Measurements from ENCODE around the gene SIVA1. TPM values are rescaled to one million over a fixed set of nuclear protein-coding genes. Genes with fewer than 3 reads are reported as not detected.

The SIVA1 gene
- total RNA-seq, 2 experiments from 2014 or later: 111 to 124 TPM

GRCh38 chr14:104714681-104715080 lies 38.3 kb upstream of the SIVA1 start:
- Mint-ChIP-seq H3K36me3 (ENCODE audit: low read depth) (peaks cover 28% of the 10 kb centered on the region), H3K27ac (no peak overlapping the region), H3K4me3 (no peak overlapping the region), H3K9me3 (no peaks in the 10 kb centered on the region), H3K4me1 (ENCODE audit: low read depth) (no peaks in the 10 kb centered on the region), H3K27me3 (no peaks in the 10 kb centered on the region)
- Histone ChIP-seq H3K36me3 (ENCODE audit: insufficient read depth, low read length) (peaks cover 58% of the 10 kb centered on the region), H3K27me3 (ENCODE audit: control insufficient read depth in 1 of 2, insufficient read depth in 2 of 2, low read length in 2 of 2) (no peaks in the 10 kb centered on the region), H3K9me3 (ENCODE audit: control insufficient read depth in 1 of 2, insufficient read depth in 1 of 2, low read length in 2 of 2) (no peaks in the 10 kb centered on the region), H3K4me3 (ENCODE audit: low read length) (no peak overlapping the region), H3K27ac (ENCODE audit: low read depth in 1 of 2, low read length in 2 of 2) (no peak overlapping the region), H3K4me1 (ENCODE audit: insufficient read depth, low read length) (no peaks in the 10 kb centered on the region)
- ChIA-PET POLR2A (no interaction called here), CTCF (no interaction called here)
- intact Hi-C loops (cut with DNase I, micrococcal nuclease): no loop called here
- TF ChIP-seq CTCF (IDR thresholded peaks at IDR 0.05): no peak
- ATAC-seq (ENCODE audit: poor library complexity) (no peak), DNase-seq (no peak)

GRCh38 chr14:104715416-104715815 lies 37.5 kb upstream of the SIVA1 start:
- no peak for TF ChIP-seq CTCF (IDR thresholded peaks at IDR 0.05)
- Histone ChIP-seq H3K4me3 (ENCODE audit: low read length) (no peak overlapping the region), H3K27ac (ENCODE audit: low read depth in 1 of 2, low read length in 2 of 2) (no peak overlapping the region), H3K9me3 (ENCODE audit: control insufficient read depth in 1 of 2, insufficient read depth in 1 of 2, low read length in 2 of 2) (no peaks in the 10 kb centered on the region), H3K27me3 (ENCODE audit: control insufficient read depth in 1 of 2, insufficient read depth in 2 of 2, low read length in 2 of 2) (no peaks in the 10 kb centered on the region), H3K4me1 (ENCODE audit: insufficient read depth, low read length) (no peaks in the 10 kb centered on the region), H3K36me3 (ENCODE audit: insufficient read depth, low read length) (peaks cover 57% of the 10 kb centered on the region)
- ChIA-PET POLR2A (no interaction called here), CTCF (no interaction called here)
- H3K4me3 Mint-ChIP-seq: no peak overlapping the region
- no peaks in the 10 kb centered on the region for H3K4me1 Mint-ChIP-seq (ENCODE audit: low read depth)
- DNase-seq (no peak), ATAC-seq (ENCODE audit: poor library complexity) (no peak)
- intact Hi-C loops (cut with DNase I, micrococcal nuclease): no loop called here
- no peak overlapping the region for H3K27ac Mint-ChIP-seq
- H3K27me3 Mint-ChIP-seq: no peaks in the 10 kb centered on the region
- H3K36me3 Mint-ChIP-seq (ENCODE audit: low read depth): peaks cover 25% of the 10 kb centered on the region
- H3K9me3 Mint-ChIP-seq: no peaks in the 10 kb centered on the region

GRCh38 chr14:104715871-104716270 lies 37.1 kb upstream of the SIVA1 start:
- Histone ChIP-seq H3K36me3 (ENCODE audit: insufficient read depth, low read length) (peaks cover 53% of the 10 kb centered on the region), H3K9me3 (ENCODE audit: control insufficient read depth in 1 of 2, insufficient read depth in 1 of 2, low read length in 2 of 2) (no peaks in the 10 kb centered on the region), H3K27ac (ENCODE audit: low read depth in 1 of 2, low read length in 2 of 2) (no peak overlapping the region), H3K4me1 (ENCODE audit: insufficient read depth, low read length) (no peaks in the 10 kb centered on the region), H3K27me3 (ENCODE audit: control insufficient read depth in 1 of 2, insufficient read depth in 2 of 2, low read length in 2 of 2) (no peaks in the 10 kb centered on the region), H3K4me3 (ENCODE audit: low read length) (no peak overlapping the region)
- Mint-ChIP-seq H3K9me3 (no peaks in the 10 kb centered on the region), H3K4me1 (ENCODE audit: low read depth) (no peaks in the 10 kb centered on the region), H3K4me3 (no peak overlapping the region), H3K27me3 (no peaks in the 10 kb centered on the region), H3K36me3 (ENCODE audit: low read depth) (peaks cover 25% of the 10 kb centered on the region), H3K27ac (no peak overlapping the region)
- ChIA-PET POLR2A (no interaction called here), CTCF (no interaction called here)
- ATAC-seq (ENCODE audit: poor library complexity): no peak
- no peak for TF ChIP-seq CTCF (IDR thresholded peaks at IDR 0.05)
- no peak for DNase-seq
- intact Hi-C loops (cut with DNase I, micrococcal nuclease): no loop called here

Measured in CD4-positive, alpha-beta T cell (primary cell).